Measurements from ENCODE around the gene NDP.

The NDP gene

DNA sequence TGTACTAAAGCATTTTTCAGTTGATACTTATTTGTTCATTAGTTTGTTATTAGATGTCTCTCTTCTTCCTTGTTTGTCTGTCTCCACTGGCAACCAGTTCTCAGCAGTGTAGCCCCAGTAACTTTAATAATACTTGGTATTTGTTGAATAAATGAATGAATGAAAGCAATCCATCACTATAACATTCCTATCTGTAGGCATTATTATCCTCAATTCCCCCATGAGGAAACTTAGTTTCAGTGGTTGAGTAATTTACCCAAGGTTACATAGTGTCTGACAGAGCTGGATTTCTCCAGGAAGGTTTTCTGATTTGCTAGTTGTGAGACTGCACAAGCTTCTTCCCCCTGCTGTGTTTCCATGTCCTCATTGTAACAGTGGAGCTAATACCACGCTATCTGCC, 63.2 kb downstream of the NDP start:
- no peak for DNase-seq (ENCODE audit: low spot score)
- POLR2A ChIA-PET (ENCODE audit: low non-redundant PET): no interaction called here
- no peak overlapping the region for H3K27ac ChIP-seq
- CTCF ChIA-PET: interaction anchor here (0.6 kb wide), 1 partner anchor 1191 kb away, joined by 5 read pairs; no protein-coding TSS in a partner anchor
- TF ChIP-seq, protein P1, sequence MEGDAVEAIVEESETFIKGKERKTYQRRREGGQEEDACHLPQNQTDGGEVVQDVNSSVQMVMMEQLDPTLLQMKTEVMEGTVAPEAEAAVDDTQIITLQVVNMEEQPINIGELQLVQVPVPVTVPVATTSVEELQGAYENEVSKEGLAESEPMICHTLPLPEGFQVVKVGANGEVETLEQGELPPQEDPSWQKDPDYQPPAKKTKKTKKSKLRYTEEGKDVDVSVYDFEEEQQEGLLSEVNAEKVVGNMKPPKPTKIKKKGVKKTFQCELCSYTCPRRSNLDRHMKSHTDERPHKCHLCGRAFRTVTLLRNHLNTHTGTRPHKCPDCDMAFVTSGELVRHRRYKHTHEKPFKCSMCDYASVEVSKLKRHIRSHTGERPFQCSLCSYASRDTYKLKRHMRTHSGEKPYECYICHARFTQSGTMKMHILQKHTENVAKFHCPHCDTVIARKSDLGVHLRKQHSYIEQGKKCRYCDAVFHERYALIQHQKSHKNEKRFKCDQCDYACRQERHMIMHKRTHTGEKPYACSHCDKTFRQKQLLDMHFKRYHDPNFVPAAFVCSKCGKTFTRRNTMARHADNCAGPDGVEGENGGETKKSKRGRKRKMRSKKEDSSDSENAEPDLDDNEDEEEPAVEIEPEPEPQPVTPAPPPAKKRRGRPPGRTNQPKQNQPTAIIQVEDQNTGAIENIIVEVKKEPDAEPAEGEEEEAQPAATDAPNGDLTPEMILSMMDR (conservative IDR thresholded peaks at IDR 0.05; ENCODE audit: low read depth): no peak

- no peak for DNase-seq (ENCODE audit: low spot score)
- ChIA-PET POLR2A (ENCODE audit: low non-redundant PET) (no interaction called here), CTCF (interaction anchor here (0.6 kb wide), 1 partner anchor 1191 kb away, joined by 5 read pairs; no protein-coding TSS in a partner anchor)
- H3K27ac ChIP-seq: no peak overlapping the region
- TF ChIP-seq, protein P1 (conservative IDR thresholded peaks at IDR 0.05; ENCODE audit: low read depth): no peak
Observed at GRCh38 chrX:43909141-43909540, 64.0 kb downstream of the NDP start.

DNA sequence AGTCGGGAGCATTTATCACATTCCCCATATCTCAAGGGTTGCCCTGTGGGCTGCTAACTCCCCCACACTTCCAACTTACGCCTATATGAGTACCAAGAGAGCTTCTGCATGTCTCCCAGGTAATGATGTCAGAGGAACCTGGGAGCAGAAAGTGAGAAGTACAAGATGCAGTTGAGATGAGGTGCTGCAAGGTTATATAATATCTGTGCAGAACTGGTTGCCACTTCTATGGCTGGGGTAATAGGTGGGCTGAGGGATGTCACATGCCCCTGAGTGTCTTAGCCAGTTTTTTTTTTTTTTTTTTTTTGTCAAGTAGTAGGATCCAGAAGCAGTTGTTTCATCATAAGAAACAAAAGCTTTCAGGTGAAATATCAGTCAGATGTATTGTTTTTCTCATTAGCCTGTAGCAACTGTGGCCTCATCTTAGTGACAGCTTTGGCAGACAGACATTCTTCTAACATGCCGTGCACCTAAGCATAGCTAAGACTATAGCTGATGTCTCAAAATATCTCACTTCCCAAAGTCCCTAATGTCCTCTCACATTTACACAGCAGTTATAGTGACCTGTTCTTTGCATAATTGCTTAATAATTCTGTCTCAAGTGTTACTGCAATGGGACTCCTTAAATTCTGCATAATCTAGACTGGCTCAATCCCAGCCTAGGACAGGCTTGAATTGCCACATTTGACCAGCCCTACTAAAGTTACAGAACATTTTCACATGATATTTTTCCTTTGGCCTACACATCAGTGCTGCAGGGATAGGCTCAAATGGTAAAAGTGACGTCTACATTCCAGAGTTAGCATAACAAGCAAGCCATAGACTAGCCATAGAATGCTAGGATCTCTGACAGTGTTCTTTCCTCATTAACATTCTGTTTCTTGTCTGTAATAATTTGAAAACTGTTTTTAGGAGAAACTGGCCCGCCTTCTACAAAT, 73.0 kb downstream of the NDP start:
- TF ChIP-seq, protein P1 (conservative IDR thresholded peaks at IDR 0.05; ENCODE audit: low read depth): no peak
- POLR2A ChIA-PET (ENCODE audit: low non-redundant PET): interaction anchor here (0.6 kb wide), 1 partner anchor 13 kb away, joined by 7 read pairs; no protein-coding TSS in a partner anchor
- CTCF ChIA-PET: no interaction called here
- no peak for DNase-seq (ENCODE audit: low spot score)
- H3K27ac ChIP-seq: no peak overlapping the region

Measured in RWPE1 (cell line).